GM12873 (cell line): ENCODE data around the gene PARPBP.

Source experiments
- CTCF ChIP-seq: IDR thresholded peaks from 2 replicates; pipeline ENCODE4 v1.5.1; 2012; ENCODE audit warnings: low read depth, mild to moderate bottlenecking, moderate library complexity, low read length, control low read depth; ENCODE audit not compliant: insufficient read depth; ENCODE audit errors: missing control alignments

Gene PARPBP

GRCh38 chr12:102110782-102111181 is 9.2 kb upstream of the PARPBP start:
- no peak for TF ChIP-seq CTCF

GRCh38 chr12:102114212-102114611 is 5.8 kb upstream of the PARPBP start:
- no peak for TF ChIP-seq CTCF

DNA sequence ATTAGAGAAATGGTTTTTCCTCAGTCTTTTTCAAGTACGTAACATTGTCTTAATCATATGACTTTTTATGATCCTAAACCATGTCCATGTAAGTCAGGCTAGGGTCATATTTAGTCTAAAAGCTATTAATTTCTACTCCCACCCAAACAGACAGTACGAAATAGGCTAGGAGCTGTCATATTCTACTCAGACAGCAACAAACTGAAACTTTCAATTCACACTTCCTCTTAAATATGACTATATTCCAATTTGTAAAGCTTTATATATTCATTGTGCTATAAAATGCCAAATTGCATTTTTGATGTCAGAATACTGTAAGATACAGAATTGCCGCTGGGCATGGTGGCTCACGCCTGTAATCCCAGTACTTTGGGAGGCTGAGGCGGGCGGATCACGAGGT is 3.6 kb upstream of the PARPBP start:
- no peak for TF ChIP-seq CTCF

GRCh38 chr12:102118874-102119273 is 1.1 kb upstream of the PARPBP start:
- no peak for TF ChIP-seq CTCF

DNA sequence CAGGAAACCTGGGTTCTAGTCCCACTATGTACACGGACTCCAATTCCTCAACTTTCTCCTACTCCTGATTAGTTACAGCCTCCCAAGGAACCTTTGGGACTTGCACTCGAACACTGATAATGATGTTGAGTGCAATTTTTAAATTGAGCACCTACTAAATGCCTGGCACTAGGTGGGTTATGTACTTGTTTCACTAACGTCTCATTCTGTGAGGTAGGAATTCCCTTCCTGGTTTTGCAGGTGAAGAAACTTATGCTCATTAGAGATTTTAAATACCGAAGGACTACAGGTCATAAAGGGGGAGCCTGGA is 536 bp downstream of the PARPBP start:
- TF ChIP-seq CTCF, result no peak

DNA sequence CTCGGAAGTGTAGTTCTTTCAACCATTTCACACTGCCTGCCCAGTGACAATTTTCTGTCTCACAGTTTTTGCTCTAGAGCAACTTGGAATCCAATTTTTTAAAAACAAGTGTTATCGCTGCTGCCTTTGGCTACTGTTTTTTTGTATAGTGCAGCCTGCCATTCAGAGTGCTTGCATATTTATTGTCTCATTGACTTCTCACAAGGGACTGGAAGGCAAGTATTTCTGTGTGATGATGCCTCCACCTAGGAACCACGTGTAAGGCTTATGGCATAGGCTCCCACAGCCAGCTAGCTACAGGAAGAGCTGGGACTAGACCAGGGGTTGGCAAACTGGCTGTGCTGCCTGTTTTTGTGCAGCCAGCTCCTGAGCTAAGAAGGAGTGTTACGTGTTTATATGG is 903 bp downstream of the PARPBP start:
- TF ChIP-seq CTCF, result no peak

DNA sequence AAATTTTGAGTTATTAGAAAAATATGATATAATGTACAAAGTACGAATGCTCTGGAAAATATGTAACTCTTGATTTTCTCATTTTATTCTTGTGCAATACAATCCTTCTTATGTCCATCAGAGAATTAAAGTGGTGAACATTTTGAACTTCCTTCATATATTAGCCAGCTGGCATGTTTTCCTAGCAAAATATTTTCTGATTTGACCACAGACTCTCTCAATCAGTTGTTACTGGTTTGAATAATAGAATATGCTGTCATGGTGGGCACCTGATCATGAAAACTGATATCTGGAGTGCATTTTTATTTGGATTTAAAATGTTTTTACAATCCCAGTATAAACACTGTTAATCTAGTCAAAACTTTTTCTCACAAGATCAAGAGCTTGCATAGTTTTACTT is 24.2 kb downstream of the PARPBP start:
- no peak for TF ChIP-seq CTCF

DNA sequence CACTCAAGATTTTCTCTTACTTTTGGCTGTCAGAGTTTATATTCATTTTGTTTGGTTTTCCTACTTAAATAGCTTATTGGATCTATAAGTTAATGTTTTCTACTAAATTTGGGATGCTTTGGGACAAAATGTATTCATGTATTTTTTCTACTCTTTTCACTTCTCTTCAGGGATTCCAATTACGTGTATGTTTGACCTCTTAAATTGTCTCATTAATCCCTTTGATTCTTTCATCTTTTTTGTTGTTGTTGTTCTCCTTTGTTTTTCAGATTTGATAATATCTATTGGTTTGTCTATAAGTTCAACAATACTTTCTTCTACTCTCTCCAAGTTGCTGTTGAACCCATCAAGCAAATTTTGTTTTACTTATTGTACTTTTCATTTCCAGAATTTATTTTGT is 43.4 kb downstream of the PARPBP start:
- no peak for TF ChIP-seq CTCF
